Measurements from ENCODE around the gene FAM89A.

FAM89A gene

GRCh38 chr1:231040019-231040799, at the start of gene FAM89A:
Gene FAM89A, minus strand, starts transcription at chr1:231040254. Its CDS starts 43 bp downstream, at chr1:231040211.
- DNase-seq (ENCODE audit: low read depth) = no peak

- DNase-seq (ENCODE audit: low read depth) = no peak
Observed at GRCh38 chr1:231084353-231084752, 44.3 kb upstream of the FAM89A start.

GRCh38 chr1:231079163-231079562, 39.1 kb upstream of the FAM89A start:
- no peak for DNase-seq (ENCODE audit: low read depth)

- no peak for DNase-seq (ENCODE audit: low read depth)
Observed at GRCh38 chr1:231078250-231078649, 38.2 kb upstream of the FAM89A start.

GRCh38 chr1:231076802-231077201, 36.7 kb upstream of the FAM89A start:
- no peak for DNase-seq (ENCODE audit: low read depth)

GRCh38 chr1:231075497-231075896, 35.4 kb upstream of the FAM89A start:
- no peak for DNase-seq (ENCODE audit: low read depth)

- DNase-seq (ENCODE audit: low read depth) = no peak
Observed at GRCh38 chr1:231075020-231075419, 35.0 kb upstream of the FAM89A start.

- no peak for DNase-seq (ENCODE audit: low read depth)
Observed at GRCh38 chr1:231074046-231074445, 34.0 kb upstream of the FAM89A start.

GRCh38 chr1:231073331-231073730, 33.3 kb upstream of the FAM89A start:
- no peak for DNase-seq (ENCODE audit: low read depth)

GRCh38 chr1:231072502-231073094, 32.5 kb upstream of the FAM89A start:
- no peak for DNase-seq (ENCODE audit: low read depth)

- DNase-seq (ENCODE audit: low read depth) = no peak
Observed at GRCh38 chr1:231072041-231072440, 32.0 kb upstream of the FAM89A start.

GRCh38 chr1:231070758-231071444, 30.8 kb upstream of the FAM89A start:
- DNase-seq (ENCODE audit: low read depth) = no peak

- DNase-seq (ENCODE audit: low read depth) = no peak
Observed at GRCh38 chr1:231069333-231069732, 29.3 kb upstream of the FAM89A start.

GRCh38 chr1:231068762-231069161, 28.7 kb upstream of the FAM89A start:
- DNase-seq (ENCODE audit: low read depth) = no peak

- no peak for DNase-seq (ENCODE audit: low read depth)
Observed at GRCh38 chr1:231065510-231066241, 25.6 kb upstream of the FAM89A start.

- DNase-seq (ENCODE audit: low read depth) = no peak
Observed at GRCh38 chr1:231064418-231064817, 24.4 kb upstream of the FAM89A start.

- no peak for DNase-seq (ENCODE audit: low read depth)
Observed at GRCh38 chr1:231063331-231063730, 23.3 kb upstream of the FAM89A start.

- peak; percentile 64 for DNase-seq (ENCODE audit: low read depth)
Observed at GRCh38 chr1:231062500-231063270, 22.6 kb upstream of the FAM89A start.

GRCh38 chr1:231059566-231060193, 19.6 kb upstream of the FAM89A start:
- DNase-seq (ENCODE audit: low read depth) = no peak

GRCh38 chr1:231058416-231059109, 18.5 kb upstream of the FAM89A start:
- no peak for DNase-seq (ENCODE audit: low read depth)

- DNase-seq (ENCODE audit: low read depth) = no peak
Observed at GRCh38 chr1:231057410-231057809, 17.4 kb upstream of the FAM89A start.
